Stomach (tissue), 4 donors: Measurements from ENCODE around the gene NDUFAB1.

ENCODE experiments used
- CTCF ChIP-seq, 7 experiments: fragments of 450-650 bp in 4 of 7; fragments of 200-600 bp in 3 of 7; sonication (generic) in 3 of 7; IDR thresholded peaks; one replicate each; pipeline ENCODE4 v1.5.1; 2016 to 2019; ENCODE audit warnings: antibody characterized with exemption in 7 of 7, control low read depth in 2 of 7, mild to moderate bottlenecking in 1 of 7
- POLR2A ChIP-seq, 4 donors: fragments of 450-650 bp; IDR thresholded peaks; one replicate each; pipeline ENCODE4 v1.6.1; 2016; ENCODE audit warnings: antibody characterized with exemption in 4 of 4, control low read depth in 2 of 4, mild to moderate bottlenecking in 1 of 4, moderate library complexity in 1 of 4
- POLR2AphosphoS5 ChIP-seq, 3 donors: sonication (generic); formaldehyde crosslinking; IDR thresholded peaks; one replicate each; pipeline ENCODE4 v1.6.1; 2016; ENCODE audit warnings: antibody characterized with exemption in 3 of 3

- TF ChIP-seq POLR2AphosphoS5 (IDR thresholded peaks at IDR 0.05) (no peak), CTCF (IDR thresholded peaks at IDR 0.05) (no peak), POLR2A (IDR thresholded peaks at IDR 0.05) (no peak)
These were observed 16.7 kb downstream of the NDUFAB1 start for GRCh38 chr16:23579371-23579770.
